Measurements from ENCODE around the gene NOP16.

NOP16 gene

DNA sequence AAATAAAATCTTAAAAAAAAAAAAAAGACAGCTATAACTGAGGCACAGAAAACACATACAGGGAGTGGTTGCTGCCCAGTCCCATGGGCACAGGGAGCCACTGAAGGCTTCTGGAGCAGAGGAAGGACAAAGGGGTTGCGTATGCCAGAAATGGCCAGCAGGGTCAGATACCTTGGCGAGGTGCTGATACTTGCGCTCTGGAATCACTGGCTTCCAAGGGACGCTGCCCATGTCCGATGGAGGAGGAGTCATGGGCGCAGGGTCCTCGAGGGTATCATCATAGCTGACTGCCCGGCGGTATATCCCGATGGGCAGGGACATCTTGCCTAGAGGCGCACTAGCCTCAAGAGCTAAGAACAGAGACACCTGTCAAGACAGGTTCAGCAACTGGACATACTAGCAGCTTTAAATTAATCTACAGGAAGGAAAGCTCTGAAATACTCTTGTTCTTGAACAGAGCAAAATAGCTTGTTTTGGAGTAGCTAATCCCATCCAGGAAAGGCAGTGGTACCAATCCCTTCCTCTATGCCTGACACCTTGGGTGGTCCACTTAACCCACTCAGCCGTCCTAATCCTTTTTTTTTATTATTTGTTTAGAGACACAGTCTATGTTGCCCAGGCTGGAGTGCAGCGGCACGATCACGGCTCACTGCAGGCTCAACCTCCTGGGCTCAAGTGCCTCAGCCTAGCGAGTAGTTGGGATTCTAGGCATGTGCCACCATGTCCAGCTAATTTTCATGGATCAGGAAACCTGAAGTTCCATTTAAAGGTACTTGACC lies 32.8 kb downstream of the NOP16 start:
- DNase-seq = peak; percentile 54

DNA sequence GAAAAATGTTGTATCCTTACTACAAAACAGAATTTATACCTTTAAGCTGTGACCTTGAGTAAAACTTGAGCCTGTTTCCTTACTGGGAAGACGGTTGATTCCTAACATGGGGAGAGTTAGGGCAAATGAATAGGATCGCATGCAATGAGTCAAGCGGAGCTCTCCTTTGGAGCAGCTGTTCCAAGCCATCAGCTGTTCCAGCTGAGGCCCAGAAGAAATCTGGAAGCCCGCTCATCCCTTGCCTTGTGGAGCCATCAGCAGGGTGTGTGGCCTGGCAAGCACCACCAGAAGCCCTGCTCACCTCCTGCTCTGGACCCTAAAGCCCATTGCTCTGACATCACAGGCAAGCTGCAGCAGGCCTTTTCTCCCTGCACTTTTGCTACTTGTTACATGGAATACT lies 34.9 kb downstream of the NOP16 start:
- no peak for DNase-seq

DNA sequence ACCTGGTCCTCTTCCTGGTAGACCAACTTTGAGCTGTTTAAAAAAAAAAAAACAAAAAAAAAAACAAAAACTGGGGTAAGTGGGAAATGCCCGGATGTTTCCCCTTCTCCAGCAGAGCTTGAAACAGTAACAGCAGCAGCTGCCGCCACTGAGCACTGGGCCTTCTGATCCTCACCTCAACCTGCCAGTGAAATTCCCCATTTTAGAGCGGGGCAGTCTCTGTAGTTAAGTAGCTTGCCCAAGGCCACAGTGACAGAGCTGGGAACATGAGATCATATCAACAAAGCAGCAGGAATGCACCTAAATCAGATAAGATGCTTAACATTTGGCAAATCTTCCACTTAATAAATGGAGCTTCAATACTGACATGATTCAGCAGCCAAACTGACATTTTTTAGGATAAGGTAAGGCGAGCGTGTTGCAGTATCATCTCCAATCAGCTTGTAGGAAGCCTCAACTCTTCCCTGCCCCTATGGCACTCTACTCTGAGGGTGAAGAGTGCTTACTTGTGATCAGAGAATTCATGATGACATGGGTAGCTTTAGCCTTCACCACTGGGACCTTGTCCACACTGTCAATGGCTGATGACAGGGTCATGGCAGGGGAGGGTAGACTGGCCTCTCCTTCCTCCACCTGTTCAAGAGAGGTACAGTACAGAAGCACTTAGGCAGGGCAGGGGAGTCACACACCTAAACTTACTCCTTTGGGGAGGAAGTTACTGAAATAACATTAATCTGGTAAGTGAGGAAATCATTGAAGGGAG lies 36.1 kb downstream of the NOP16 start:
- DNase-seq = no peak

DNA sequence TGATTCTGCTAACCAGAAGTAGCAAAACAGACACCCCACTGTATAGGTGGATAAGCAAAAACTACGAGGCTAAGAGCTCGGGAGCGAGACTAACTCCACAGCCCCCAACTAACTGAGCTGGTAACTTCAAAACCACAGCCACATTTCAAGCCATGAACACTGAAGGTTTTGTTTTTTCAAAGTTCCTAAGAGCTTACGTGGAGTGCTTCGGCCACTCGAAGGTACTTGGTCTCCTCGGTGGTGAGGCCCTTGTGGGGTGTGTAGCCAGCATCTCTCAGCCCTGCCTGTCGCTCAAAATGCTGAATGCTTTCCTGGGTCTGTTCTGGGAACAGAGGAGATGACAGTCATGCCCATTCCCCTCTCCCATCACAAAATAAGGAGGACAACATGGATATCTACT lies 38.0 kb downstream of the NOP16 start:
- DNase-seq = peak; percentile 15

DNA sequence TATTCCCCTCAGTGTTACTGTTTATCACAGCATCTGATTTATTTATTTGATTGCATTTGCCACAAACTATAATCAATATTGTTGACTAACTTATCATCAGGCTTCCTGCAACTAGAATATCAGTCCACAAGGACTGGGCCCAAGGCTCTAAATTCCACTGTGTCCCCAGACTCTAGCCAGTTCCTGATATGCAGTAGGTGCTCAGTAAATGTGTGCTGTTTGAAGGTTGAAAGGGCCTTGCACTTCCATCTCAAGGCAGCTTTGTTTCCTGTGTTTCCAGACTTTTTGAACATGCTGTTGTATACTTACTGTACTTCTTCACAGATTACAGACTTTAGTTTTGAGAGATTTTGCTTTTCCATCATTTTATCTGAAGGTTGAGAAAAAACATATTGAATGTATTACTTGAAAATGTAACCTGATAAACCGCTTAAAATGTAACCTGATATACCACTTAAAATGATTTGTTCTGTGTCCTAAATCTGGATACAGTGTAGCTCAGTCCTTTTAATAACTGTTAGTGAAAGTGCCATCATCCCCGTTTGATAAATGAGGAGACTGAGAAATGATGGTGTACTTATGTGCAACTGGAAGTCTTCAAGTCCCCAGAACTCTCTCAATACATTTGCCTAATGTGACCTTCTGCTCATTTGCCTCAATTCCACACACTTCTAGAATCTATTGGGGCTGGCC lies 45.5 kb downstream of the NOP16 start:
- no peak for DNase-seq

DNA sequence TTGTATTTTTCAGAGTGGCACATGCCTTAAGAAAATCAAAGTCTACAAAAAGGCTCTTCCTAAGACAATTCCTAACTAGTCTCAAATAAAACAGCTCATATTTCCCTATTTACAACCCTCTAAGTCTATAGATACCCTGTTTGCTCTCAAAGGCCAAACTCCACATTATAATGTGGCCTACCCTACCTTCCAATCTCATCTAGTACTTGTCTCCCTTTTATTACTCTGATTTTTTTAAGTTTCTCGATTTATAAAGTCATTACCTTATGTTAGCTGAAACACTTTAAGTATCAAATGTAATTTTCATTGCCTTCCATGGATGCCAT lies 46.3 kb downstream of the NOP16 start:
- DNase-seq = no peak

DNA sequence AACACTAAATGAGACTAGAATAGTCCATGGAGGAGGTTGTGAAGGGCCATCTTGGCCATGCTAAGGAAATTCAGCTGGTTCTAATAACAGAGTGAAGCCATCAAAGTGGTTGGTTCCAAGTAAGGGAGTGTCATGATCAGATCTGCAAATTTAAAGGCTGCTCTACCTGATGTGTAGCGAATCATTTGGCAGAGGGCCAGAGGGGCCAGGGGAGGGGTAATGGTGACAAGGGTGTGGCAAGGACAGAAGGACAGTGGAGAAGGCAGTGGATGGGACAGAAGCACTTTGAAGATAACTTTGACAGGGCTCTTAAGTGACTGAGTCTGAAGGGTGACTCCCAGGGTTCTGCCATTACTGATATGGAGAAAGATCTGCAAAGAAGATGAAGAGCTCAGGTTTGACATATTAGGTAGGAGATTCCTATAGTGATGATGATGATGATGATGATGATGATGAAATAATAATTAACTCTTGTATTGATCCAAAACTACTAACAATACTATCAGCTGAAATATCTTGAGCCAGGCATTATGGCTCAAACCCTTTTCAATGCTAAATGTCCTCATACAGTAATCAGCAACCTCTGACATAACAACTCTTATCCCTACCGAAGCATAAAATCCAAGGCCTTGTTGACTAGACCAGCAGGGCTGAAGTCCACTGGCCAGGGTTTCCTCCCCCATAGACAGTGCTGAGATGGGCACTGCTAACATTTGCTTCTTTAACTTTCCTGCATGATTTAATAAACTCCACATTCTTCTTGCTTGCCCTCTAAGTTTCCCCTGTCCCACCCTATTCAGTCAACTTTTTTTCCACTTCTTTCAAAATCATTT lies 46.9 kb downstream of the NOP16 start:
- no peak for DNase-seq

DNA sequence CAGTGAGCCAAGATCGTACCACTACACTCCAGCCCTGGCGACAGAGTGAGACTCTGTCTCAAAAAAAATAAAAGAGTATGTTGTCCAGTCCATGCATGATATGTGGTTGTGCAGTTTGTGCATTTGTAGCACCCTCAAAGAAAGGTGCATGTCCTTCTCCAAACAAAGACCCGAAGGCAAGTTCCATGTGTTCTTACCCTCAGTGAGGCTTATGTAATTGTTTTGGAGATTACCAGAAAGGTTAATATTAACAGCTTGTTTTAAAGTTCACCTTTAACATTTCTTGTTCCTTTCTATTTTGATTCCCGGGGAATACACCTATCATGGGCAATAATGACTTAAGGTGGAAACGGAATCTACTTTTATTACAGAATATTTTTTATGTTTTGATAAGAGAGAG lies 49.1 kb downstream of the NOP16 start:
- DNase-seq = no peak

DNA sequence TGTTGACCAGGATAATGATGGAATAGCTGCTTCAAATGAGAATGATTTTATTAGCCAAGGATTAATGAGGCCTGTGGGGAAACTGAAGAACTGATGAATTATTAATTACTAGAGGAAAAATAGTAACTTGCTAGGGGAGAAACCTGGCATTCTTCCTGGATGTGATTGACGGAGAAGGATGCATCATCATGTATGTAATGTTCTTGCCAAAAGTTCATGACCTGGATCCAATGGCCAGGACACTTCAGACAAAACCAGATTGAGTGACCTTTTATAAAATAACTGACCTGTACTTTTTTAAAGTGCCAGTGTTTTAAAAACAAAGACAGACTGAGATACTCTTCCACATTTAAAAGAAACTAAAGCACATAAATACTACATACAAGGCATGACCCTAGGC lies 50.5 kb downstream of the NOP16 start:
- no peak for DNase-seq

DNA sequence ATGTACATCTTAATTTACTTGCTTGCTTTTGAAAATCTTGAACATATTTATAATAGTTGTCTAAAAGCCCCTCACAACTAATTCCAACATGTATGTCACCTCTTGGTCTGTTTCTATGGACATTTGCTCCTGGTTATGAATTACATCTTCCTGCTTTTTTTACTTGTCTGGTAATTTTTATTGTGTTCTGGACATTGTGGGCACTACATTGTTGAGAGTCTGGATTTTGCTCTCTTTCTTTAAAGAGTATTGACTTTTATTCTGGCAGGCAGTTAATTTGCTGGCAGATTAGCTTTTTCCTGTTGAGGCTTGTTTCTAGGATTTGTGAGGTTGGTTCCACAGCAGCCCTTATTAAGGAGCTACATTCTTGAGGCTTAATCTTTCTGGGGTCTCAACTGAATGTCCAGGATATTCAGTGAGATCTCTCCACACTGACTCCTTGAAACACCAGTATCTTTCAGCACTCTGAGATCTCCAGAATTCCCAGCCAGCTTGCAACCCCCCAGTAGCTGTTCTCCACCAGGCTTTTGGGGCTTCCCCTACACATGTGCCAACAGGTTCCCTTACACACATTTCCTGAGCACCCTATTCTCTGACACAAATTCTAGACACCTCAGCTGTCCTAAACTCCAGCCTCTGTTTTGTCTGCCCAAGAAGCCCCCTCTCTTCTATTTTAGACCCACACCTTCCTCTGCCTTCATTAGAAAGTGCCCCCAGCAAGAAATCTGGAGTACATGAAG lies 54.2 kb downstream of the NOP16 start:
- no peak for DNase-seq

Measured in DMS79 (cell line).